IMR-90 (cell line): Measurements from ENCODE around the gene CCDC51. TPM values are rescaled to one million over a fixed set of nuclear protein-coding genes. Genes with fewer than 3 reads are reported as not detected.

Source experiments
- ATAC-seq: fragments of 200-7000 bp; cut with Tn5 transposase; 2 replicates; pipeline ENCODE4 v1.9.1; 2020; ENCODE audit warnings: low read depth, mild to moderate bottlenecking, moderate library complexity
- BruUV-seq: library from RNA; stranded (reverse); fragments of 400-500 nt; replicated peaks from 2 replicates; lab custom pipeline; 2021; lab: Mats Ljungman, UMichigan
- CTCF ChIA-PET: fragments of 300-600 bp; formaldehyde crosslinking; extraction: SDS; loops from one replicate; lab custom pipeline; 2021; ENCODE audit warnings: antibody characterized with exemption; lab: Yijun Ruan, JAX
- POLR2A ChIA-PET: fragments of 300-600 bp; sonication (Branson Sonifier 250); formaldehyde crosslinking; loops from one replicate; lab custom pipeline; 2022; ENCODE audit warnings: antibody characterized with exemption; ENCODE audit not compliant: unreplicated experiment; lab: Charles Lee
- DNase-seq: peaks from one replicate; pipeline ENCODE4 v3.0.0; 2013
- H2AFZ ChIP-seq: replicated peaks from 2 replicates; pipeline ENCODE3; 2013; ENCODE audit warnings: low read length, mild to moderate bottlenecking; ENCODE audit not compliant: poor library complexity
- H2AK5ac ChIP-seq: 2 replicates; pipeline ENCODE4 v1.6.1; 2013; ENCODE audit warnings: low read depth, low read length, inconsistent platforms
- H2AK9ac ChIP-seq: replicated peaks from 2 replicates; pipeline ENCODE3; 2013; ENCODE audit warnings: mild to moderate bottlenecking, low read depth, low read length, moderate library complexity; ENCODE audit not compliant: poor library complexity
- H2BK120ac ChIP-seq: 2 replicates; pipeline ENCODE4 v1.6.1; 2013; ENCODE audit warnings: low read depth, low read length, inconsistent platforms
- H2BK15ac ChIP-seq: 3 replicates; pipeline ENCODE4 v1.6.1; 2013; ENCODE audit warnings: low read depth, low read length, inconsistent platforms
- H2BK20ac ChIP-seq: 2 replicates; pipeline ENCODE4 v1.6.1; 2013; ENCODE audit warnings: low read depth, mild to moderate bottlenecking, inconsistent platforms, low read length, moderate library complexity
- H2BK5ac ChIP-seq: 2 replicates; pipeline ENCODE4 v1.6.1; 2013; ENCODE audit warnings: mild to moderate bottlenecking, low read depth, low read length, inconsistent platforms; ENCODE audit not compliant: poor library complexity, severe bottlenecking
- H3K14ac ChIP-seq: replicated peaks from 2 replicates; pipeline ENCODE4 v1.6.1; 2013; ENCODE audit warnings: low read depth, low read length, inconsistent platforms
- H3K18ac ChIP-seq: 2 replicates; pipeline ENCODE4 v1.6.1; 2013; ENCODE audit warnings: low read depth, low read length, control low read depth
- H3K23ac ChIP-seq: 2 replicates; pipeline ENCODE4 v1.6.1; 2013; ENCODE audit warnings: low read depth, low read length, inconsistent platforms
- H3K27ac ChIP-seq: 2 replicates; pipeline ENCODE4 v1.5.1; 2013; ENCODE audit warnings: mild to moderate bottlenecking, control low read depth, low read length; ENCODE audit not compliant: insufficient read depth
- H3K27me3 ChIP-seq: 2 replicates; pipeline ENCODE4 v1.6.1; 2013; ENCODE audit warnings: low read length; ENCODE audit not compliant: control insufficient read depth, insufficient read depth
- H3K36me3 ChIP-seq: 2 replicates; pipeline ENCODE4 v1.6.1; 2013; ENCODE audit warnings: low read length, mixed read lengths; ENCODE audit not compliant: control insufficient read depth, insufficient read depth
- H3K4ac ChIP-seq: 2 replicates; pipeline ENCODE4 v1.6.1; 2013; ENCODE audit warnings: low read depth, low read length, inconsistent platforms
- H3K4me1 ChIP-seq: 2 replicates; pipeline ENCODE4 v1.6.1; 2013; ENCODE audit warnings: low read length, mixed read lengths; ENCODE audit not compliant: control insufficient read depth, insufficient read depth
- H3K4me2 ChIP-seq: 2 replicates; pipeline ENCODE4 v1.6.1; 2013; ENCODE audit warnings: low read depth, mild to moderate bottlenecking, control low read depth, low read length, moderate library complexity
- H3K4me3 ChIP-seq: 2 replicates; pipeline ENCODE4 v1.5.1; 2013; ENCODE audit warnings: low read depth, mild to moderate bottlenecking, control low read depth, low read length, moderate library complexity; ENCODE audit not compliant: insufficient read depth
- H3K56ac ChIP-seq: 2 replicates; pipeline ENCODE4 v1.6.1; 2013; ENCODE audit warnings: low read length, inconsistent platforms; ENCODE audit not compliant: insufficient read depth; ENCODE audit errors: extremely low read depth
- H3K79me1 ChIP-seq, 2 experiments: 2 replicates each; pipeline ENCODE4 v1.6.1; 2013; ENCODE audit warnings: low read length in 2 of 2, inconsistent platforms in 1 of 2, low read depth in 1 of 2
- H3K9ac ChIP-seq: 2 replicates; pipeline ENCODE4 v1.6.1; 2013; ENCODE audit warnings: low read depth, low read length, control low read depth
- H3K9me1 ChIP-seq: 2 replicates; pipeline ENCODE4 v1.6.1; 2013; ENCODE audit warnings: low read length, inconsistent platforms; ENCODE audit not compliant: insufficient read depth
- H3K9me3 ChIP-seq: 2 replicates; pipeline ENCODE4 v1.6.1; 2013; ENCODE audit warnings: low read length; ENCODE audit not compliant: control insufficient read depth, insufficient read depth
- H4K20me1 ChIP-seq: 2 replicates; pipeline ENCODE4 v1.6.1; 2013; ENCODE audit warnings: low read length, inconsistent platforms; ENCODE audit not compliant: insufficient read depth
- H4K5ac ChIP-seq: 2 replicates; pipeline ENCODE4 v1.6.1; 2013; ENCODE audit warnings: mild to moderate bottlenecking, low read depth, low read length, control low read depth
- H4K8ac ChIP-seq, 2 experiments: 2 replicates each; pipeline ENCODE4 v1.6.1; 2013; ENCODE audit warnings: low read depth in 2 of 2, low read length in 2 of 2, control low read depth in 1 of 2, inconsistent platforms in 1 of 2
- H4K91ac ChIP-seq: 2 replicates; pipeline ENCODE4 v1.6.1; 2013; ENCODE audit warnings: low read depth, low read length, inconsistent platforms; ENCODE audit not compliant: insufficient read depth
- BHLHE40 ChIP-seq: fragments of 150-350 bp; IDR thresholded peaks from 2 replicates; pipeline ENCODE4 v1.6.1; 2016; ENCODE audit warnings: mild to moderate bottlenecking, low read depth, low read length
- CEBPB ChIP-seq: IDR thresholded peaks from 2 replicates; pipeline ENCODE4 v1.6.1; 2012; ENCODE audit warnings: low read depth, low read length, improper control_type of control experiment
- CHD1 ChIP-seq: IDR thresholded peaks from 2 replicates; pipeline ENCODE4 v1.6.1; 2012; ENCODE audit warnings: low read depth, low read length, improper control_type of control experiment
- CTCF ChIP-seq: conservative IDR thresholded peaks from 2 replicates; pipeline ENCODE4 v1.5.1; 2012; ENCODE audit warnings: mild to moderate bottlenecking, low read depth, low read length, improper control_type of control experiment
- ELK1 ChIP-seq: fragments of 150-350 bp; IDR thresholded peaks from 2 replicates; pipeline ENCODE4 v1.6.1; 2016; ENCODE audit warnings: low read depth, mild to moderate bottlenecking, low read length, moderate library complexity, borderline replicate concordance
- FOS ChIP-seq: fragments of 150-350 bp; IDR thresholded peaks from 2 replicates; pipeline ENCODE4 v1.6.1; 2016; ENCODE audit warnings: low read depth, low read length
- MAFK ChIP-seq: IDR thresholded peaks from 2 replicates; pipeline ENCODE4 v1.6.1; 2012; ENCODE audit warnings: low read depth, low read length, improper control_type of control experiment
- MAZ ChIP-seq: IDR thresholded peaks from 2 replicates; pipeline ENCODE4 v1.6.1; 2012; ENCODE audit warnings: low read depth, mild to moderate bottlenecking, low read length, improper control_type of control experiment, moderate library complexity, borderline replicate concordance
- MXI1 ChIP-seq: IDR thresholded peaks from 2 replicates; pipeline ENCODE4 v1.6.1; 2012; ENCODE audit warnings: low read depth, mild to moderate bottlenecking, low read length, moderate library complexity, borderline replicate concordance
- NFE2L2 ChIP-seq: fragments of 150-350 bp; IDR thresholded peaks from 2 replicates; pipeline ENCODE4 v1.6.1; 2016; ENCODE audit warnings: low read depth, mild to moderate bottlenecking, low read length
- POLR2A ChIP-seq: IDR thresholded peaks from 2 replicates; pipeline ENCODE4 v1.6.1; 2012; ENCODE audit warnings: mild to moderate bottlenecking, low read depth, low read length
- RAD21 ChIP-seq: IDR thresholded peaks from 2 replicates; pipeline ENCODE4 v1.6.1; 2012; ENCODE audit warnings: low read length, improper control_type of control experiment
- RCOR1 ChIP-seq: IDR thresholded peaks from 2 replicates; pipeline ENCODE4 v1.6.1; 2012; ENCODE audit warnings: mild to moderate bottlenecking, low read length, improper control_type of control experiment; ENCODE audit not compliant: insufficient replicate concordance
- RFX5 ChIP-seq: IDR thresholded peaks from 2 replicates; pipeline ENCODE4 v1.8.0; 2012; ENCODE audit warnings: low read depth, mild to moderate bottlenecking, low read length, moderate library complexity
- SMC3 ChIP-seq: fragments of 150-350 bp; IDR thresholded peaks from 2 replicates; pipeline ENCODE4 v1.6.1; 2016; ENCODE audit warnings: low read depth, mild to moderate bottlenecking, antibody characterized with exemption, low read length, moderate library complexity
- WGBS, 2 experiments: methylation state at CpG; one replicate each; pipeline versions ENCODE4 v1.1.5 to v1.1.7; 2013; ENCODE audit warnings: missing lambda C conversion rate in 2 of 2; ENCODE audit not compliant: insufficient read length in 1 of 2; ENCODE audit errors: extremely low coverage in 2 of 2; 5-methylcytosine and 5-hydroxymethylcytosine counted together
- dilution Hi-C: fragments of 300-500 bp; cut with HindIII; formaldehyde crosslinking; loops from one replicate; pipeline ENCODE4 v1.14.3; 2018; ENCODE audit warnings: low sequenced_read_pairs; ENCODE audit not compliant: unreplicated experiment
- in situ Hi-C: fragments of 300-500 bp; cut with MboI; formaldehyde crosslinking; loops from 3 replicates; pipeline ENCODE4 v1.14.3; 2019; ENCODE audit warnings: low sequenced_read_pairs, inconsistent platforms, mixed read lengths
- intact Hi-C: fragments of 100-400 bp; cut with micrococcal nuclease; formaldehyde crosslinking; loops from 2 replicates; pipeline ENCODE4 v1.10.0; 2022
- polyA plus RNA-seq, 3 experiments: library from polyadenylated mRNA; depleted of rRNA; stranded (reverse); fragments of >200 nt; gene quantifications; 2 replicates each; pipeline ENCODE4 v1.2.3, GENCODE V29; 2012; ENCODE audit warnings: low replicate concordance in 1 of 3
- total RNA-seq: library from RNA; depleted of rRNA; stranded (reverse); fragments of >200 nt; gene quantifications from 2 replicates; pipeline ENCODE4 v1.2.3, GENCODE V29; 2012
- TF ChIP-seq, protein P1 (sequence below): fragments of 150-350 bp; IDR thresholded peaks from 2 replicates; pipeline ENCODE4 v1.6.1; 2017; ENCODE audit warnings: mild to moderate bottlenecking, antibody characterized with exemption, low read length, low read depth

The CCDC51 gene
- total and polyA plus RNA-seq, 2 of the 4 experiments (the other 2 are of a cell fraction): 11.0 to 16.1 TPM

DNA sequence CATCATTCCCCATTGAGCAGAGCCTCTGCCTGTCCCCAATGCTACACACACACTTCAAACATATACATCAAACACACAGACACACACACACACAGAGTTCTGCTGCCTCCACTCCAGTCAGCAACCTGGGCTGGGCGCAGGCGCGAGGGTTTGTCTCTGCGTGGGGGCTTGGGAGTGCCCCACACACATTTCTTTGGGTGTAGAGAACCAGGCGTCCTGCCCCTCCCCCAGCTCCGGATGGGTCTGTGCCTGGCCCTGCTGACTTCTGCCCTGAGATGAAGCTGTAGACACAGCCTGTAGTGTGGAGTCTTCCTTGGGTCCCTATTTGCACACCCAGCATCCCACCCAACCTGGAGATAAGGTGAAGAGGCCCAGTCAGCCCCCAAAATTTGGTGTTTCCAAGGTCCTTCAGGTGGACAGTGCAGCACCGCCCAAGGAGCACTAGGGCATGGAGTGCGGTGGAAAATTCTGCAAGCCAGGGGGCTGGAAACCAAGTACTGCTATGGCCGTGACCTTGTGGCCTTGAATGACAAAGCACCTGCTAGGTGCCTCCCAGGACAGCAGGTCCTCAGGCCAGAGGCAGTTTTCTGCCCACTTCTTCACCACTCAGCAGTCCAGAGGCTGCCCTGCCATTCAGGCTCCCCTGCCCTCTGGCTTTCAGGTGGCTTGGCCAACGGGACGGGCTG is 41.1 kb downstream of the CCDC51 start:
- Histone ChIP-seq H2BK20ac (no peak overlapping the region), H3K4me1 (peaks cover 7% of the 10 kb centered on the region), H3K27ac (no peak overlapping the region), H2BK120ac (no peak overlapping the region), H3K4me2 (no peak overlapping the region), H2BK15ac (no peak overlapping the region), H3K23ac (no peak overlapping the region), H3K56ac (no peak overlapping the region), H3K27me3 (peaks cover 11% of the 10 kb centered on the region), H4K5ac (no peak overlapping the region), H4K91ac (no peak overlapping the region), H2BK5ac (no peak overlapping the region), H2AK5ac (no peak overlapping the region), H3K36me3 (peaks cover 4% of the 10 kb centered on the region; the same call in 1 of the 2 replicates), H3K4ac (no peak overlapping the region), H3K9me3 (no peaks in the 10 kb centered on the region), H3K79me1 (no peaks in the 10 kb centered on the region), H4K20me1 (no peaks in the 10 kb centered on the region), H3K14ac (no peak overlapping the region), H3K9me1 (peaks cover 7% of the 10 kb centered on the region; the same call in 1 of the 2 replicates), H3K18ac (no peak overlapping the region), H3K4me3 (no peak overlapping the region), H3K9ac (no peak overlapping the region), H2AFZ (no peak overlapping the region), H2AK9ac (peak overlapping the region; percentile 48), H4K8ac (no peak overlapping the region)
- TF ChIP-seq, protein P1, sequence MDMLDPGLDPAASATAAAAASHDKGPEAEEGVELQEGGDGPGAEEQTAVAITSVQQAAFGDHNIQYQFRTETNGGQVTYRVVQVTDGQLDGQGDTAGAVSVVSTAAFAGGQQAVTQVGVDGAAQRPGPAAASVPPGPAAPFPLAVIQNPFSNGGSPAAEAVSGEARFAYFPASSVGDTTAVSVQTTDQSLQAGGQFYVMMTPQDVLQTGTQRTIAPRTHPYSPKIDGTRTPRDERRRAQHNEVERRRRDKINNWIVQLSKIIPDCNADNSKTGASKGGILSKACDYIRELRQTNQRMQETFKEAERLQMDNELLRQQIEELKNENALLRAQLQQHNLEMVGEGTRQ: no peak
- no peak for TF ChIP-seq POLR2A
- TF ChIP-seq MAZ: no peak
- TF ChIP-seq RFX5: no peak
- no peak for TF ChIP-seq MXI1
- no peak for TF ChIP-seq NFE2L2
- no peak for TF ChIP-seq CEBPB
- no peak for TF ChIP-seq MAFK
- TF ChIP-seq FOS: no peak
- no peak for TF ChIP-seq CHD1
- no peak for TF ChIP-seq ELK1
- TF ChIP-seq CTCF: no peak
- TF ChIP-seq RAD21: no peak
- no peak for TF ChIP-seq BHLHE40
- no peak for TF ChIP-seq RCOR1
- TF ChIP-seq SMC3: no peak
- ChIA-PET POLR2A (no interaction called here), CTCF (interaction anchor here (4.8 kb wide), 1 partner anchor 37 kb away, joined by 65 read pairs; no protein-coding TSS in a partner anchor)
- DNase-seq: no peak
- in situ Hi-C loops (no loop called here), intact Hi-C loops (no loop called here), dilution Hi-C loops (no loop called here)
- BruUV-seq: no TSS peak
- WGBS, 2 experiments: 94% methylated on average over 6 of the region's 11 CpGs; no CpG with 5 or more reads in 1 of the 2 experiments
- no peak for ATAC-seq
